Measurements from ENCODE around the gene MMP25. TPM values are rescaled to one million over a fixed set of nuclear protein-coding genes. Genes with fewer than 3 reads are reported as not detected.

Gene MMP25
- total RNA-seq, 1 experiment from 2014 or later: 49.0 TPM

DNA sequence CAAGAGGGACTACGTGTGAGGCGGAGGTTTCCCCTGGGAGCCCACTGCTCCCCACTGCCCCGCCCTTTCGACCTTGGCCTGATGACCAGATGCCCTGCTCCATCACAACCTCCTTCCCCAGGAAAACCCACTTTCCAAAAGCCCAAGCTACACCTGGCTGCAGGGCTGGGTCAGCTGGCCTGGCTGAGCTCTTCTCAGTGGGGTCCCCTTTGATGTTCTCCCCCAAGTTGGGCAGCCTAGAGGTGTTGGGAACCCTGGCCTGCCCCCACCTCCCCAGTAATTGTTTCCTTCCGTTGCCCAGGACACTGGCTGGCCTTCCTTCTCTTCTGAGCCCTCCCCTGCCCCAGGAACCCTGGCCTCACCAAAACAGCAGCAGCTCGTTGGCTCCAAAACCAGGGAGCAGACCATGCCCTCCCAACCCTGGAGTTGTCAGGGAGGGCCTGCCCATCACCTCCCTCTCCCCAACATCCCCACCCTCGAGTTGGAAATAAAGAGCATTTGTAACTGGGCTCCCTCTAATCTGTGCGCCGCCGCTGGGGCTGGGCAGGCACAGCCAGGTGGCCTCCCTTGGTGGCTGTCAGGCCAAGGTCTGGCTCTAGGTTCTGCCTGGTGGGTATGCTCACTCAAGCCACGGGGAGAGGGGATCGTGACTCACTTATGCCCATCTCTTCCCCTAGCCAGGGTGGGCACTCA, 32.2 kb upstream of the MMP25 start (continued):
- TF ChIP-seq, protein P1, sequence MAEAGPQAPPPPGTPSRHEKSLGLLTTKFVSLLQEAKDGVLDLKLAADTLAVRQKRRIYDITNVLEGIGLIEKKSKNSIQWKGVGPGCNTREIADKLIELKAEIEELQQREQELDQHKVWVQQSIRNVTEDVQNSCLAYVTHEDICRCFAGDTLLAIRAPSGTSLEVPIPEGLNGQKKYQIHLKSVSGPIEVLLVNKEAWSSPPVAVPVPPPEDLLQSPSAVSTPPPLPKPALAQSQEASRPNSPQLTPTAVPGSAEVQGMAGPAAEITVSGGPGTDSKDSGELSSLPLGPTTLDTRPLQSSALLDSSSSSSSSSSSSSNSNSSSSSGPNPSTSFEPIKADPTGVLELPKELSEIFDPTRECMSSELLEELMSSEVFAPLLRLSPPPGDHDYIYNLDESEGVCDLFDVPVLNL (CRISPR knock-in tag; IDR thresholded peaks at IDR 0.05; ENCODE audit: borderline replicate concordance, low read depth): no peak
- TF ChIP-seq CREM (CRISPR knock-in tag; IDR thresholded peaks at IDR 0.05): no peak
- TF ChIP-seq NR2C2 (CRISPR knock-in tag; IDR thresholded peaks at IDR 0.05): no peak
- TF ChIP-seq TEAD4 (CRISPR knock-in tag; IDR thresholded peaks at IDR 0.05): 0 out of 2 replicates have a peak, but pooled peaks have one; percentile 22
- TF ChIP-seq ERG (CRISPR knock-in tag; IDR thresholded peaks at IDR 0.05): peak; percentile 62; the same call in 1 of the 2 replicates
- TF ChIP-seq ETV6 (CRISPR knock-in tag; IDR thresholded peaks at IDR 0.05): no peak
- TF ChIP-seq ZNF317 (CRISPR knock-in tag; IDR thresholded peaks at IDR 0.05; ENCODE audit: borderline replicate concordance, low read depth): no peak
- no peak for TF ChIP-seq TCF7 (CRISPR knock-in tag; IDR thresholded peaks at IDR 0.05; ENCODE audit: low read depth)

- ChIA-PET CTCF (interaction anchor here (2.2 to 3.0 kb wide), 3 partner anchors 11 to 17 kb away, joined by 17 to 35 read pairs (median 18); no protein-coding TSS in a partner anchor), POLR2A (interaction anchor here (17.1 kb wide), 1 partner anchor 9 kb away, joined by 502 read pairs; the partner anchor contains the start of gene CLDN9)
- Mint-ChIP-seq H3K27me3 (ENCODE audit: low read depth) (peaks cover 4% of the 10 kb centered on the region; the same call in 1 of the 2 replicates), H3K36me3 (peaks cover 21% of the 10 kb centered on the region), H3K4me3 (peak overlapping the region; percentile 93), H3K27ac (peak overlapping the region; percentile 61; the same call in 1 of the 2 replicates), H3K9me3 (no peaks in the 10 kb centered on the region), H3K4me1 (peaks cover 68% of the 10 kb centered on the region)
- TF ChIP-seq ERG (CRISPR knock-in tag; IDR thresholded peaks at IDR 0.05) (no peak), ZBTB43 (CRISPR knock-in tag; IDR thresholded peaks at IDR 0.05) (no peak), ESRRA (CRISPR knock-in tag; IDR thresholded peaks at IDR 0.05; ENCODE audit: borderline replicate concordance) (no peak), NFYB (CRISPR knock-in tag; conservative IDR thresholded peaks at IDR 0.05; ENCODE audit: low read depth) (no peak), ZNF532 (CRISPR knock-in tag; IDR thresholded peaks at IDR 0.05; ENCODE audit: borderline replicate concordance) (no peak)
- TF ChIP-seq, protein P2, sequence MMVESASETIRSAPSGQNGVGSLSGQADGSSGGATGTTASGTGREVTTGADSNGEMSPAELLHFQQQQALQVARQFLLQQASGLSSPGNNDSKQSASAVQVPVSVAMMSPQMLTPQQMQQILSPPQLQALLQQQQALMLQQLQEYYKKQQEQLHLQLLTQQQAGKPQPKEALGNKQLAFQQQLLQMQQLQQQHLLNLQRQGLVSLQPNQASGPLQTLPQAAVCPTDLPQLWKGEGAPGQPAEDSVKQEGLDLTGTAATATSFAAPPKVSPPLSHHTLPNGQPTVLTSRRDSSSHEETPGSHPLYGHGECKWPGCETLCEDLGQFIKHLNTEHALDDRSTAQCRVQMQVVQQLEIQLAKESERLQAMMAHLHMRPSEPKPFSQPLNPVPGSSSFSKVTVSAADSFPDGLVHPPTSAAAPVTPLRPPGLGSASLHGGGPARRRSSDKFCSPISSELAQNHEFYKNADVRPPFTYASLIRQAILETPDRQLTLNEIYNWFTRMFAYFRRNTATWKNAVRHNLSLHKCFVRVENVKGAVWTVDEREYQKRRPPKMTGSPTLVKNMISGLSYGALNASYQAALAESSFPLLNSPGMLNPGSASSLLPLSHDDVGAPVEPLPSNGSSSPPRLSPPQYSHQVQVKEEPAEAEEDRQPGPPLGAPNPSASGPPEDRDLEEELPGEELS (CRISPR knock-in tag; IDR thresholded peaks at IDR 0.05): no peak
- no peak for DNase-seq (ENCODE audit: low spot score)
- no peak for ATAC-seq
Observed at GRCh38 chr16:3014971-3015370, 31.4 kb upstream of the MMP25 start.

Data from WTC11 (cell line).